ENCODE measurements around the gene ARHGAP11B. TPM values are rescaled to one million over a fixed set of nuclear protein-coding genes. Genes with fewer than 3 reads are reported as not detected.

The ARHGAP11B gene

Other genes with a start within 250 kb of the ARHGAP11B start
- 3.8 TPM for gene CHRFAM7A, start 232.6 kb upstream of the ARHGAP11B start, total RNA-seq
- gene GOLGA8R, start 211.9 kb upstream of the ARHGAP11B start, total RNA-seq = 4.7 TPM
- 1.1 TPM for gene GOLGA8Q, start 74.1 kb upstream of the ARHGAP11B start, total RNA-seq
- gene GOLGA8H, start 22.1 kb upstream of the ARHGAP11B start, total RNA-seq = 1.7 TPM